Measurements from ENCODE around the gene MBOAT1.

Gene MBOAT1

DNA sequence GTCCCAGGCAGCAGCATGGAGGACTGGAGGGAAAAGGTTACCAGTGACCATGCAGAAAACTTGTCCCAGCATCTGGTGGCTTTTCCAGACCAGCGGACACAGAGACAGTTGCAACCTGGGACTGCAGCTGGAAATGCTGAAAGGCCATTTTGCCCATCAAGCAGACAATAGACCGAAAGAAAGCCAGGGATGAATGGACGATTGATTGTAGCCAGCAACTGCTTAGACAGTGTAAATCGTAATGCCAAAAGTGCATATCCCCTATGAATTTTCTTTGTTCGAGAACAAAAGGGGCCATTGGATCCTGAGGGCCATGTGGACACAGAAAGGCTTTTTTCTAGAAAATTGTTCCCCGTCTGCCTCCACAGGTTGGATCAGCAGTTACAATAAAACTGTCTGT is 115.7 kb downstream of the MBOAT1 start:
- Histone ChIP-seq H3K27ac (replicated peaks) (no peak overlapping the region), H3K27me3 (ENCODE audit: insufficient read depth, poor library complexity, severe bottlenecking) (no peaks in the 10 kb centered on the region), H3K4me3 (replicated peaks; ENCODE audit: insufficient read depth, low read length) (no peak overlapping the region)
- TF ChIP-seq SPI1 (IDR thresholded peaks at IDR 0.05; ENCODE audit: borderline replicate concordance, low read depth) (no peak), GABPA (IDR thresholded peaks at IDR 0.05; ENCODE audit: low read depth) (no peak), POLR2AphosphoS5 (IDR thresholded peaks at IDR 0.05; ENCODE audit: low read depth) (no peak)
- TF ChIP-seq, protein P1, sequence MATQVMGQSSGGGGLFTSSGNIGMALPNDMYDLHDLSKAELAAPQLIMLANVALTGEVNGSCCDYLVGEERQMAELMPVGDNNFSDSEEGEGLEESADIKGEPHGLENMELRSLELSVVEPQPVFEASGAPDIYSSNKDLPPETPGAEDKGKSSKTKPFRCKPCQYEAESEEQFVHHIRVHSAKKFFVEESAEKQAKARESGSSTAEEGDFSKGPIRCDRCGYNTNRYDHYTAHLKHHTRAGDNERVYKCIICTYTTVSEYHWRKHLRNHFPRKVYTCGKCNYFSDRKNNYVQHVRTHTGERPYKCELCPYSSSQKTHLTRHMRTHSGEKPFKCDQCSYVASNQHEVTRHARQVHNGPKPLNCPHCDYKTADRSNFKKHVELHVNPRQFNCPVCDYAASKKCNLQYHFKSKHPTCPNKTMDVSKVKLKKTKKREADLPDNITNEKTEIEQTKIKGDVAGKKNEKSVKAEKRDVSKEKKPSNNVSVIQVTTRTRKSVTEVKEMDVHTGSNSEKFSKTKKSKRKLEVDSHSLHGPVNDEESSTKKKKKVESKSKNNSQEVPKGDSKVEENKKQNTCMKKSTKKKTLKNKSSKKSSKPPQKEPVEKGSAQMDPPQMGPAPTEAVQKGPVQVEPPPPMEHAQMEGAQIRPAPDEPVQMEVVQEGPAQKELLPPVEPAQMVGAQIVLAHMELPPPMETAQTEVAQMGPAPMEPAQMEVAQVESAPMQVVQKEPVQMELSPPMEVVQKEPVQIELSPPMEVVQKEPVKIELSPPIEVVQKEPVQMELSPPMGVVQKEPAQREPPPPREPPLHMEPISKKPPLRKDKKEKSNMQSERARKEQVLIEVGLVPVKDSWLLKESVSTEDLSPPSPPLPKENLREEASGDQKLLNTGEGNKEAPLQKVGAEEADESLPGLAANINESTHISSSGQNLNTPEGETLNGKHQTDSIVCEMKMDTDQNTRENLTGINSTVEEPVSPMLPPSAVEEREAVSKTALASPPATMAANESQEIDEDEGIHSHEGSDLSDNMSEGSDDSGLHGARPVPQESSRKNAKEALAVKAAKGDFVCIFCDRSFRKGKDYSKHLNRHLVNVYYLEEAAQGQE (IDR thresholded peaks at IDR 0.05; ENCODE audit: insufficient replicate concordance, low read depth): no peak
- TF ChIP-seq, protein P2, sequence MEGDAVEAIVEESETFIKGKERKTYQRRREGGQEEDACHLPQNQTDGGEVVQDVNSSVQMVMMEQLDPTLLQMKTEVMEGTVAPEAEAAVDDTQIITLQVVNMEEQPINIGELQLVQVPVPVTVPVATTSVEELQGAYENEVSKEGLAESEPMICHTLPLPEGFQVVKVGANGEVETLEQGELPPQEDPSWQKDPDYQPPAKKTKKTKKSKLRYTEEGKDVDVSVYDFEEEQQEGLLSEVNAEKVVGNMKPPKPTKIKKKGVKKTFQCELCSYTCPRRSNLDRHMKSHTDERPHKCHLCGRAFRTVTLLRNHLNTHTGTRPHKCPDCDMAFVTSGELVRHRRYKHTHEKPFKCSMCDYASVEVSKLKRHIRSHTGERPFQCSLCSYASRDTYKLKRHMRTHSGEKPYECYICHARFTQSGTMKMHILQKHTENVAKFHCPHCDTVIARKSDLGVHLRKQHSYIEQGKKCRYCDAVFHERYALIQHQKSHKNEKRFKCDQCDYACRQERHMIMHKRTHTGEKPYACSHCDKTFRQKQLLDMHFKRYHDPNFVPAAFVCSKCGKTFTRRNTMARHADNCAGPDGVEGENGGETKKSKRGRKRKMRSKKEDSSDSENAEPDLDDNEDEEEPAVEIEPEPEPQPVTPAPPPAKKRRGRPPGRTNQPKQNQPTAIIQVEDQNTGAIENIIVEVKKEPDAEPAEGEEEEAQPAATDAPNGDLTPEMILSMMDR (IDR thresholded peaks at IDR 0.05; ENCODE audit: insufficient read depth, low read length): no peak
- no peak for DNase-seq (ENCODE audit: low read depth in 1 of 2, low spot score in 1 of 2)

DNA sequence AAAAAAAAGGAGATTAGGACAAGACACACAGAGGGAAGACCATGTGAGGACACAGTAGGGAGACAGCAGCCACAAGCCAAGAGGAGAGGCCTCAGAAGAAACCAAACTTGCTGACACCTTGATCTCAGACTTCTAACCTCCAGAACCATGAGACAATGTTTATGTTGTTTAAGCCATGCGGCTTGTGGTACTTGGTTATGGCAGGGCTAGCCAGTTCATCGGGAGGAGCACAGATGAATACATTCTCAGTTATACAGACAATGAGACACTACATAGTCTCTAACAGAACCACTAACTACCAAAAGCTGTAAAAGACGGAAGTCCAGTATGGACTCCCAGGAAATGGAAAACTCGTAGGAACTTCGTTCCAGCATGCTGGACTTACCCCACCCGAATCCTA is 116.8 kb downstream of the MBOAT1 start:
- TF ChIP-seq, protein P1 (IDR thresholded peaks at IDR 0.05; ENCODE audit: insufficient replicate concordance, low read depth): no peak
- TF ChIP-seq, protein P2 (IDR thresholded peaks at IDR 0.05; ENCODE audit: insufficient read depth, low read length): no peak
- TF ChIP-seq POLR2AphosphoS5 (IDR thresholded peaks at IDR 0.05; ENCODE audit: low read depth) (no peak), SPI1 (IDR thresholded peaks at IDR 0.05; ENCODE audit: borderline replicate concordance, low read depth) (no peak), GABPA (IDR thresholded peaks at IDR 0.05; ENCODE audit: low read depth) (no peak)
- Histone ChIP-seq H3K4me3 (replicated peaks; ENCODE audit: insufficient read depth, low read length) (no peak overlapping the region), H3K27ac (replicated peaks) (no peak overlapping the region), H3K27me3 (ENCODE audit: insufficient read depth, poor library complexity, severe bottlenecking) (no peaks in the 10 kb centered on the region)
- DNase-seq (ENCODE audit: low read depth in 1 of 2, low spot score in 1 of 2): no peak

DNA sequence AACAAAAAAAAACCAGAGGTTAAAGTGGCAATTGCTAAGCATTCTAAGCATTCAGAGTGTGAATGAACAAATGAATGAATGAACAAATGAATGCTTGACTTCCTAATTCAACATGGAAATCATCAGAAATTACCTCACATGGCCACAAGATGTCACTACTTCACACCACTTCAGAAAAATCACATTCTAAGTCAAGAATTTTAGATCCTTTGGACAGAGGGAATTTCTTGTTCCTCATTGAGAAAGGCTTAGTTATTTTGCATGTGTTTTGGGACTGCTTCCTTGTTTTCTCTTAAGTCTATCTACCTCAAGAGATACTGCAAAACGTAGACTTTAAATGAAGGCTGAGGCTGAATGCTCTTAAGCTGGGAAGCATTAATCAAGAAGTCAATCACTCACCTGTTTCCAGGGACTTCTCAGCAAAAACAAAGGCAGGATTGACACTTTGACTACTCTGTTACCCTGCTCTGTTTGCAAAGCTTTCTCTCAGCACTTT is 120.2 kb downstream of the MBOAT1 start:
- Histone ChIP-seq H3K27me3 (ENCODE audit: insufficient read depth, poor library complexity, severe bottlenecking) (no peaks in the 10 kb centered on the region), H3K27ac (replicated peaks) (no peak overlapping the region), H3K4me3 (replicated peaks; ENCODE audit: insufficient read depth, low read length) (no peak overlapping the region)
- TF ChIP-seq, protein P2 (IDR thresholded peaks at IDR 0.05; ENCODE audit: insufficient read depth, low read length): peak; percentile 45
- TF ChIP-seq, protein P1 (IDR thresholded peaks at IDR 0.05; ENCODE audit: insufficient replicate concordance, low read depth): no peak
- peak; percentile 31; the same call in 1 of the 2 replicates for TF ChIP-seq SPI1 (IDR thresholded peaks at IDR 0.05; ENCODE audit: borderline replicate concordance, low read depth)
- peak; percentile 12 to 32 for DNase-seq (ENCODE audit: low read depth in 1 of 2, low spot score in 1 of 2)

Measured in HL-60 (cell line).